Loucy (cell line): ENCODE data around the gene ZC3H18.

Experiments used
- EZH2phosphoT487 ChIP-seq: fragments of 200-600 bp; IDR thresholded peaks from 2 replicates; pipeline ENCODE4 v1.6.1; 2018; ENCODE audit warnings: antibody characterized with exemption, mild to moderate bottlenecking, moderate library complexity, borderline replicate concordance
- TF ChIP-seq, protein P1 (sequence below): fragments of 200-600 bp; sonication (generic); conservative IDR thresholded peaks from 2 replicates; pipeline ENCODE4 v1.5.1; 2014; ENCODE audit warnings: mild to moderate bottlenecking, antibody characterized with exemption, low read length

DNA sequence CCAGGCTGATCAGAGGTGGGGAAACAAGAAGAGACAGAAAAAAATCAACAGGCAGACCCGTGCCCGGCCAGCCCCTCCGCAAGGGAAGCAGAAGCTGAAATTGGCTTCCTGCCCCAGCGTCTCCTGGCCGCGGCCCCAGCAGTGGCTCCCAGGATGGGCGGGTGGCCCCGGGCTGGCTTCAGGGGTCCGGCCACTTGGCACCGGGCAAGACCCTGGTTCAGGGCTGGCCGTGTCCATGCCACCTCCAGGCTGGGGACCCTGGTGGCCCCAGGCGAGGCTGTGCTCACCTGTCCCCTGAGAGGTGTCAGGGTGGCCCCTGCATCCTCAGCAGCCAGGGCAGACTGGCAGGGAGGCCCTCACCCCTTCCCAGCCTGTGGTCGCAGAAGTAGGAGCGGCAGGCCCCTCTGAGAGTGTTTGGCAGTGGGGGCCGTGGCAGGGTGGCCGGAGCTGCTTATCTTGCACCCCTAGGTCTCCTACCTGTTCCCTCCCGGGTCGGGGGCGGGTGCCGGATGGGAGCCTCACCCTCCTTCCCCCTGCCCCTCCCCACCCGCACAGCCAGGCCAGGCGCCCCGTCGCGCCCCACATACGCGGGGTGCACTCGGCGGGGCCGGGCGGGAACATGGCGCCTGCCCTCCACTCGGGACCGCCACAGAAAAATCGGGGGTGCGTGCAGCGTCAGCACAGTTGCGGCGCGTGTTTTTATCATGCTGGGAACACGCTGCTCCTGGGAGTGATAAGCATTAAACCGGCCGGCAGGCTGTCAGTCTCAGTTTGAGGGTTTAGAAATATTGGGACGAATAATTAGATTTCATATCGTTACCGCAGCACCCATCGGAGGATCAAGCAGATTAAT, 46.7 kb upstream of the ZC3H18 start:
- TF ChIP-seq, protein P1, sequence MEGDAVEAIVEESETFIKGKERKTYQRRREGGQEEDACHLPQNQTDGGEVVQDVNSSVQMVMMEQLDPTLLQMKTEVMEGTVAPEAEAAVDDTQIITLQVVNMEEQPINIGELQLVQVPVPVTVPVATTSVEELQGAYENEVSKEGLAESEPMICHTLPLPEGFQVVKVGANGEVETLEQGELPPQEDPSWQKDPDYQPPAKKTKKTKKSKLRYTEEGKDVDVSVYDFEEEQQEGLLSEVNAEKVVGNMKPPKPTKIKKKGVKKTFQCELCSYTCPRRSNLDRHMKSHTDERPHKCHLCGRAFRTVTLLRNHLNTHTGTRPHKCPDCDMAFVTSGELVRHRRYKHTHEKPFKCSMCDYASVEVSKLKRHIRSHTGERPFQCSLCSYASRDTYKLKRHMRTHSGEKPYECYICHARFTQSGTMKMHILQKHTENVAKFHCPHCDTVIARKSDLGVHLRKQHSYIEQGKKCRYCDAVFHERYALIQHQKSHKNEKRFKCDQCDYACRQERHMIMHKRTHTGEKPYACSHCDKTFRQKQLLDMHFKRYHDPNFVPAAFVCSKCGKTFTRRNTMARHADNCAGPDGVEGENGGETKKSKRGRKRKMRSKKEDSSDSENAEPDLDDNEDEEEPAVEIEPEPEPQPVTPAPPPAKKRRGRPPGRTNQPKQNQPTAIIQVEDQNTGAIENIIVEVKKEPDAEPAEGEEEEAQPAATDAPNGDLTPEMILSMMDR = no peak
- no peak for TF ChIP-seq EZH2phosphoT487
